Tibial artery (tissue), 4 donors: Measurements from ENCODE around the gene GALNT18.

Source experiments
- DNase-seq, 2 donors: peaks; one replicate each; pipeline ENCODE4 v3.0.0-alpha.2; 2019
- H3K27ac ChIP-seq, 2 donors: fragments of 200-600 bp; sonication (generic) in 1 of 2; 1 replicate in 1 of 2; 2 replicates in 1 of 2; pipeline ENCODE4 v1.5.1; 2018 to 2019; ENCODE audit warnings: mild to moderate bottlenecking in 1 of 2
- H3K27me3 ChIP-seq, 2 donors: fragments of 200-600 bp; sonication (generic) in 1 of 2; one replicate each; pipeline versions ENCODE4 v1.5.1 to v1.6.0; 2016 to 2019
- H3K36me3 ChIP-seq, 3 donors: fragments of 200-600 bp; sonication (generic) in 2 of 3; one replicate each; pipeline ENCODE4 v1.5.1; 2016 to 2019; ENCODE audit warnings: mild to moderate bottlenecking in 2 of 3
- H3K4me1 ChIP-seq, 4 donors: fragments of 200-600 bp; sonication (generic) in 2 of 4; 1 replicate in 3 of 4; 2 replicates in 1 of 4; pipeline ENCODE4 v1.5.1; 2016 to 2019
- H3K4me3 ChIP-seq, 2 donors: fragments of 200-600 bp; sonication (generic) in 1 of 2; 1 replicate in 1 of 2; 2 replicates in 1 of 2; pipeline ENCODE4 v1.5.1; 2018 to 2019; ENCODE audit warnings: mild to moderate bottlenecking in 2 of 2
- H3K9me3 ChIP-seq, 3 donors: fragments of 200-600 bp; sonication (generic) in 1 of 3; one replicate each; pipeline ENCODE4 v1.5.1; 2016 to 2019
- CTCF ChIP-seq, 2 experiments: fragments of 200-600 bp in 1 of 2; fragments of 450-650 bp in 1 of 2; IDR thresholded peaks; one replicate each; pipeline ENCODE4 v1.5.1; 2017 to 2019; ENCODE audit warnings: antibody characterized with exemption in 2 of 2, mild to moderate bottlenecking in 1 of 2, moderate library complexity in 1 of 2
- intact Hi-C: fragments of 100-400 bp; cut with DNase I; formaldehyde crosslinking; loops from one replicate; pipeline ENCODE4 v1.15.0; 2023; ENCODE audit warnings: low total_unique reads

The GALNT18 gene

DNA sequence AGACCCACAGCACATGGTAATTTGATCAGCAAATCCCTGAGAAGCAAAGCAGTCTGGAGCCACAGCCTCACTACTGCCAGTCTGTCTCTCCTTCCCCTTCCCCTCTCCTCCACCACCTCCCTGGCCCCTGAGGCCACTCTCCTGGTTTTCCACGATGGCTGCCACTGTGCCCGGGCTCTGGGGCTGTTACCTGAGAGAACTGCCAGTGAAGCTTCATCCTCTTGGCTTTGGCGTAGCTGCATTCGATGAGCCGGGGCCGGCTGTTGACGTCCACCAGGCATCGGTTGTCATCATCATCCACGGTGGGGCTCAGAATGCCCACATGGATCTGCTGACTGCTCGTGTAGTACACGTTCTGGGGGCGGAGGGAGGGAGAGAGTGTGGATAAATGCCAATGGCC is 329.0 kb downstream of the GALNT18 start:
- Histone ChIP-seq H3K9me3 (no peaks in the 10 kb centered on the region), H3K27ac (no peak overlapping the region), H3K27me3 (no peaks in the 10 kb centered on the region), H3K4me3 (no peak overlapping the region), H3K4me1 (no peaks in the 10 kb centered on the region), H3K36me3 (peaks cover 0 to 12% (median 5%) of the 10 kb centered on the region in 3 donors)
- intact Hi-C loops = no loop called here
- TF ChIP-seq CTCF (IDR thresholded peaks at IDR 0.05) = no peak
- no peak for DNase-seq

GRCh38 chr11:11291041-11292015 is 330.5 kb downstream of the GALNT18 start:
- H3K4me1 ChIP-seq = no peaks in the 10 kb centered on the region
- no peak for DNase-seq
- intact Hi-C loops = no loop called here
- TF ChIP-seq CTCF (IDR thresholded peaks at IDR 0.05) = no peak
- no peak overlapping the region for H3K27ac ChIP-seq
- peaks cover 0 to 17% (median 2%) of the 10 kb centered on the region in 3 donors for H3K36me3 ChIP-seq
- H3K4me3 ChIP-seq = no peak overlapping the region
- no peaks in the 10 kb centered on the region for H3K27me3 ChIP-seq
- H3K9me3 ChIP-seq = no peaks in the 10 kb centered on the region

DNA sequence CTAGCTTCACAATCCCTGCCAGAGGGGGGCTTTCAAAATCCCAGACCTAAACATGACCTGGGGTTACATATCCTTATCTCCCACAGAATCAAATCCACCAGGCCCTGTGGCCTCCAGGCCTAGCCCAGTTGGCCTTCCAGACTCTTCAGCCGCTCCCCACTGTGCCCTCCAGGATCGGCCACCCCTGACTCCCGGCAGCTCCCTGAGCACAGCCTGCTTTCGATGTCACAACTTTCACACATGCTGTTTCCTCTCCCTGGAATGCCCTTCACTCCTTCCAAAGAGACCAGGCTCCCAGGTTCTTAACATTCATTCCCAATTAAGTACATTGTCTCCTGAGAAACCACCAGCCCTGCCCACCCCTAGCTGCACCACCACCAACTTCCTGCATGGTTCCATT is 331.5 kb downstream of the GALNT18 start:
- Histone ChIP-seq H3K27ac (no peak overlapping the region), H3K27me3 (no peaks in the 10 kb centered on the region), H3K36me3 (peaks cover 0 to 17% (median 0%) of the 10 kb centered on the region in 3 donors), H3K4me1 (no peaks in the 10 kb centered on the region), H3K9me3 (no peaks in the 10 kb centered on the region), H3K4me3 (no peak overlapping the region)
- TF ChIP-seq CTCF (IDR thresholded peaks at IDR 0.05) = no peak
- intact Hi-C loops = no loop called here
- DNase-seq = no peak

DNA sequence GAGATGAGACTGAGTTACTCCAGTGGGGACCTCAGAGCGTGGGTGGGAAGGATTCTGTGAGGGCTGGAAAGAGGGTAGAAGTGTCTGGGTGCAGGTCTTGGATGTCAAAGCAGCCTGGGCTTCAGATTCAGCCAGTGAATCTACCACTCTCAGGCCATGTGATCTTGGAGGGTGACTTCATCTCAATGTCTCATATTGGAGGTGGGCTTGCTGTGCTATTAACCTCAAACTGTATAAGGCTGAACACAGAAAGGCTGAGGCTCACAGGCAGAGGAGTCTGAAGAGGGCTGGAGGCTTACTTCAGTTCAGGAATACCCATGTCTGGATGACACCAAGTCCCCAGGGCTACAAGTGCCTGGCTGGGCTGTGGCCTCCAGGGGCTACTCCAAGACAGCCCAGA is 332.1 kb downstream of the GALNT18 start:
- H3K4me3 ChIP-seq = no peak overlapping the region
- intact Hi-C loops = no loop called here
- H3K36me3 ChIP-seq = peaks cover 0 to 17% (median 0%) of the 10 kb centered on the region in 3 donors
- no peak for DNase-seq
- no peak overlapping the region for H3K27ac ChIP-seq
- no peaks in the 10 kb centered on the region for H3K4me1 ChIP-seq
- no peak for TF ChIP-seq CTCF (IDR thresholded peaks at IDR 0.05)
- no peaks in the 10 kb centered on the region for H3K27me3 ChIP-seq
- H3K9me3 ChIP-seq = no peaks in the 10 kb centered on the region

- intact Hi-C loops = no loop called here
- Histone ChIP-seq H3K4me1 (no peaks in the 10 kb centered on the region), H3K36me3 (peaks cover 0 to 17% (median 0%) of the 10 kb centered on the region in 3 donors), H3K9me3 (no peaks in the 10 kb centered on the region), H3K27ac (no peak overlapping the region), H3K27me3 (no peaks in the 10 kb centered on the region), H3K4me3 (no peak overlapping the region)
- DNase-seq = no peak
- TF ChIP-seq CTCF (IDR thresholded peaks at IDR 0.05) = no peak
Observed at GRCh38 chr11:11288972-11289616, 332.7 kb downstream of the GALNT18 start.
